ENCODE results near the gene CTTN.

- TF ChIP-seq POLR2A (IDR thresholded peaks at IDR 0.05) (no peak), CTCF (IDR thresholded peaks at IDR 0.05) (no peak)
Measured at GRCh38 chr11:70387564-70387963, 10.8 kb upstream of the CTTN start.
